Choroid plexus epithelial cell (primary cell): Measurements from ENCODE around the gene HRH4.

Experiments used
- DNase-seq: peaks from one replicate; pipeline ENCODE4 v3.0.0-alpha.2; 2010; ENCODE audit warnings: low read depth
- H3K4me3 ChIP-seq: 2 replicates; pipeline ENCODE4 v1.5.1; 2011; ENCODE audit warnings: low read depth, mild to moderate bottlenecking, control low read depth, low read length, moderate library complexity
- TF ChIP-seq, protein P1 (sequence below): conservative IDR thresholded peaks from 2 replicates; pipeline ENCODE4 v1.5.1; 2011; ENCODE audit warnings: low read depth, mild to moderate bottlenecking, control low read depth, inconsistent platforms, low read length, moderate library complexity

HRH4 gene

DNA sequence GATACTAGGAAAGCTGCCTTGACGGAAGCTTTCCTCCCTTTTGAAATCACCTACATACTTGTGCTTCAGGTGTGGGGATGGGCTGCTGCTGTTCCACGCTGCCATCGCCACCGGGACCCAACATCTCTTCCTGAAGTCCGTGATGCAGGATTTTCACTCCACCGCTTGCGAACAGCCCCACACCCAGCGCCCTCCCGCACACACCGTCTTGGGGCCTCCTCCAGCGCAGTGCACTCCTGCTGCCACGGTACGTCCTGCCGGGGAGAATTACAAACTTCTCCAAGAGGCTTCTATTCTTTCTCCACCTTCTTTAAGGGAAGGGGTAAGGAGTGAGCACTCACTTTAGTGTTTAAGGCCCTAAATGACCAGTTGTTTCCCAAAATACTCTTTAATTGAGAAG lies 58.2 kb downstream of the HRH4 start:
- TF ChIP-seq, protein P1, sequence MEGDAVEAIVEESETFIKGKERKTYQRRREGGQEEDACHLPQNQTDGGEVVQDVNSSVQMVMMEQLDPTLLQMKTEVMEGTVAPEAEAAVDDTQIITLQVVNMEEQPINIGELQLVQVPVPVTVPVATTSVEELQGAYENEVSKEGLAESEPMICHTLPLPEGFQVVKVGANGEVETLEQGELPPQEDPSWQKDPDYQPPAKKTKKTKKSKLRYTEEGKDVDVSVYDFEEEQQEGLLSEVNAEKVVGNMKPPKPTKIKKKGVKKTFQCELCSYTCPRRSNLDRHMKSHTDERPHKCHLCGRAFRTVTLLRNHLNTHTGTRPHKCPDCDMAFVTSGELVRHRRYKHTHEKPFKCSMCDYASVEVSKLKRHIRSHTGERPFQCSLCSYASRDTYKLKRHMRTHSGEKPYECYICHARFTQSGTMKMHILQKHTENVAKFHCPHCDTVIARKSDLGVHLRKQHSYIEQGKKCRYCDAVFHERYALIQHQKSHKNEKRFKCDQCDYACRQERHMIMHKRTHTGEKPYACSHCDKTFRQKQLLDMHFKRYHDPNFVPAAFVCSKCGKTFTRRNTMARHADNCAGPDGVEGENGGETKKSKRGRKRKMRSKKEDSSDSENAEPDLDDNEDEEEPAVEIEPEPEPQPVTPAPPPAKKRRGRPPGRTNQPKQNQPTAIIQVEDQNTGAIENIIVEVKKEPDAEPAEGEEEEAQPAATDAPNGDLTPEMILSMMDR, result no peak
- no peak overlapping the region for H3K4me3 ChIP-seq
- DNase-seq, result no peak
